Endodermal cell (in vitro differentiated cells): ENCODE data around the gene C10orf95. TPM values are rescaled to one million over a fixed set of nuclear protein-coding genes. Genes with fewer than 3 reads are reported as not detected.

Experiments
- DNase-seq: peaks from one replicate; pipeline ENCODE4 v3.0.0-alpha.2; 2017
- H3K27ac ChIP-seq: 2 replicates; pipeline ENCODE4 v1.5.1; 2013; ENCODE audit warnings: mild to moderate bottlenecking, low read depth, low read length, moderate library complexity
- H3K27me3 ChIP-seq: 2 replicates; pipeline ENCODE4 v1.6.1; 2013; ENCODE audit warnings: mild to moderate bottlenecking, low read length, moderate library complexity; ENCODE audit not compliant: insufficient read depth, control insufficient read depth, poor library complexity, severe bottlenecking
- H3K36me3 ChIP-seq: 2 replicates; pipeline ENCODE4 v1.7.0; 2013; ENCODE audit warnings: mild to moderate bottlenecking, low read length, moderate library complexity; ENCODE audit not compliant: control insufficient read depth, insufficient read depth
- H3K4me1 ChIP-seq: one replicate; pipeline ENCODE4 v1.7.0; 2013; ENCODE audit warnings: low read length; ENCODE audit not compliant: control insufficient read depth, insufficient read depth
- H3K4me3 ChIP-seq: 2 replicates; pipeline ENCODE4 v1.5.1; 2013; ENCODE audit warnings: mild to moderate bottlenecking, low read length, moderate library complexity
- H3K9ac ChIP-seq: 2 replicates; pipeline ENCODE4 v1.6.1; 2013; ENCODE audit warnings: mild to moderate bottlenecking, low read length, moderate library complexity; ENCODE audit not compliant: poor library complexity, severe bottlenecking; ENCODE audit errors: extremely low read depth
- H3K9me3 ChIP-seq: 2 replicates; pipeline ENCODE4 v1.6.1; 2013; ENCODE audit warnings: mild to moderate bottlenecking, low read length, moderate library complexity; ENCODE audit not compliant: control insufficient read depth
- H3K27ac Mint-ChIP-seq: 2 replicates; pipeline ENCODE4 v1.8.0; 2020; ENCODE audit warnings: mixed read lengths
- H3K27me3 Mint-ChIP-seq: 2 replicates; pipeline ENCODE4 v1.8.0; 2021; ENCODE audit warnings: mild to moderate bottlenecking, mixed read lengths; ENCODE audit not compliant: insufficient read depth
- H3K36me3 Mint-ChIP-seq: 2 replicates; pipeline ENCODE4 v1.8.0; 2020; ENCODE audit warnings: low read depth, mixed read lengths
- H3K4me1 Mint-ChIP-seq: 2 replicates; pipeline ENCODE4 v1.8.0; 2020; ENCODE audit warnings: mixed read lengths
- H3K4me3 Mint-ChIP-seq: 2 replicates; pipeline ENCODE4 v1.8.0; 2020; ENCODE audit warnings: mild to moderate bottlenecking, moderate library complexity, mixed read lengths
- H3K9me3 Mint-ChIP-seq: 2 replicates; pipeline ENCODE4 v1.8.0; 2020; ENCODE audit warnings: mild to moderate bottlenecking, mixed read lengths
- CTCF ChIP-seq: fragments of 200-600 bp; sonication (generic); conservative IDR thresholded peaks from 2 replicates; pipeline ENCODE4 v1.5.0; 2021; ENCODE audit warnings: antibody characterized with exemption, mild to moderate bottlenecking
- WGBS, 2 experiments: methylation state at CpG; one replicate each; pipeline versions ENCODE4 v1.1.5 to v1.1.7; 2013; ENCODE audit warnings: missing lambda C conversion rate in 2 of 2, mixed read lengths in 1 of 2; ENCODE audit not compliant: insufficient coverage in 1 of 2, insufficient read length in 1 of 2; 5-methylcytosine and 5-hydroxymethylcytosine counted together
- total RNA-seq, 2 donors: library from RNA; stranded (reverse); fragmentation: NEBNext Ultra II Directional in 1 of 2; extraction: Animal tissue kit (Norgen Biotek cat#: 25700) in 1 of 2; gene quantifications; 2 replicates in 1 of 2; 3 replicates in 1 of 2; pipeline ENCODE4 v1.2.1, GENCODE V29; 2021

C10orf95 gene
- total RNA-seq, 2 donors from 2014 or later: 0.35 to 0.93 TPM

- Mint-ChIP-seq H3K36me3 (peaks cover 7% of the 10 kb centered on the region), H3K27ac (peak overlapping the region; percentile 97), H3K27me3 (peaks cover 20% of the 10 kb centered on the region), H3K4me3 (peak overlapping the region; percentile 81), H3K9me3 (no peaks in the 10 kb centered on the region), H3K4me1 (peaks cover 27% of the 10 kb centered on the region)
- H3K9me3 ChIP-seq: no peaks in the 10 kb centered on the region
- H3K27ac ChIP-seq: no peak overlapping the region
- H3K36me3 ChIP-seq: peaks cover 4% of the 10 kb centered on the region
- DNase-seq: no peak
- H3K9ac ChIP-seq: peak overlapping the region; percentile 70
- WGBS, 2 experiments: 0% methylated on average over 7 to 11 of the region's 11 CpGs
- H3K4me1 ChIP-seq: peaks cover 8% of the 10 kb centered on the region
- no peak for TF ChIP-seq CTCF
- peaks cover 12% of the 10 kb centered on the region for H3K27me3 ChIP-seq
- peak overlapping the region; percentile 92 for H3K4me3 ChIP-seq
These were observed 1.3 kb downstream of the C10orf95 start for GRCh38 chr10:102450124-102450373.

GRCh38 chr10:102449321-102450123 is 1.8 kb downstream of the C10orf95 start:
- H3K9me3 ChIP-seq: no peaks in the 10 kb centered on the region
- peaks cover 12% of the 10 kb centered on the region for H3K27me3 ChIP-seq
- Mint-ChIP-seq H3K9me3 (no peaks in the 10 kb centered on the region), H3K4me3 (peak overlapping the region; percentile 81), H3K27ac (peak overlapping the region; percentile 97), H3K27me3 (peaks cover 20% of the 10 kb centered on the region), H3K36me3 (peaks cover 7% of the 10 kb centered on the region), H3K4me1 (peaks cover 22% of the 10 kb centered on the region)
- peak; percentile 94 for DNase-seq
- 0 to 9% methylated on average over 8 to 29 of the region's 30 CpGs for WGBS, 2 experiments
- peak overlapping the region; percentile 70 for H3K9ac ChIP-seq
- H3K36me3 ChIP-seq: peaks cover 4% of the 10 kb centered on the region
- H3K27ac ChIP-seq: no peak overlapping the region
- H3K4me3 ChIP-seq: peak overlapping the region; percentile 92
- H3K4me1 ChIP-seq: peaks cover 8% of the 10 kb centered on the region
- TF ChIP-seq CTCF: no peak

- H3K27me3 Mint-ChIP-seq: peaks cover 8% of the 10 kb centered on the region
- no peaks in the 10 kb centered on the region for H3K9me3 ChIP-seq
These were observed 6.5 kb downstream of the C10orf95 start for GRCh38 chr10:102444851-102445250.

More at GRCh38 chr10:102444851-102445250, 6.5 kb downstream of the C10orf95 start:
- TF ChIP-seq CTCF: no peak
- Mint-ChIP-seq H3K4me3 (no peak overlapping the region), H3K36me3 (no peaks in the 10 kb centered on the region), H3K27ac (no peak overlapping the region), H3K4me1 (peaks cover 7% of the 10 kb centered on the region), H3K9me3 (no peaks in the 10 kb centered on the region)
- Histone ChIP-seq H3K27me3 (peaks cover 11% of the 10 kb centered on the region), H3K27ac (no peak overlapping the region), H3K4me3 (no peak overlapping the region), H3K4me1 (peaks cover 4% of the 10 kb centered on the region), H3K9ac (no peak overlapping the region), H3K36me3 (no peaks in the 10 kb centered on the region)
- 60 to 100% methylated on average over 1 of the region's 2 CpGs for WGBS, 2 experiments
- DNase-seq: no peak
